Stimulated activated naive CD8-positive, alpha-beta T cell treated with anti-CD3 and anti-CD28 coated beads, Interleukin-15, amount 100 ng/mL, for 72 hours (primary cell): ENCODE data around the gene BCLAF3.

ENCODE experiments used
- ATAC-seq: fragments of 150-1000 bp; cut with Tn5 transposase; 2 replicates; pipeline ENCODE4 v1.10.0; 2021; ENCODE audit warnings: mild to moderate bottlenecking, moderate library complexity
- DNase-seq, 2 donors: peaks; one replicate each; pipeline ENCODE4 v3.0.0; 2021 to 2022
- H3K27ac Mint-ChIP-seq, 2 donors: one replicate each; pipeline ENCODE4 v1.8.0; 2022; ENCODE audit warnings: mild to moderate bottlenecking in 2 of 2, mixed read lengths in 2 of 2, moderate library complexity in 2 of 2
- H3K27me3 Mint-ChIP-seq: one replicate; pipeline ENCODE4 v1.8.0; 2022; ENCODE audit warnings: mixed read lengths
- H3K4me1 Mint-ChIP-seq: one replicate; pipeline ENCODE4 v1.8.0; 2022; ENCODE audit warnings: mild to moderate bottlenecking, mixed read lengths
- H3K4me3 Mint-ChIP-seq, 2 donors: one replicate each; pipeline ENCODE4 v1.8.0; 2022; ENCODE audit warnings: mild to moderate bottlenecking in 2 of 2, mixed read lengths in 2 of 2, moderate library complexity in 1 of 2
- H3K9me3 Mint-ChIP-seq, 2 donors: one replicate each; pipeline ENCODE4 v1.8.0; 2022; ENCODE audit warnings: mixed read lengths in 2 of 2

BCLAF3 gene

GRCh38 chrX:19954335-19955096 lies 36.3 kb downstream of the BCLAF3 start:
- no peaks in the 10 kb centered on the region for H3K4me1 Mint-ChIP-seq
- H3K27me3 Mint-ChIP-seq: no peaks in the 10 kb centered on the region
- DNase-seq (no peak), ATAC-seq (no peak)
- no peaks in the 10 kb centered on the region for H3K9me3 Mint-ChIP-seq
- H3K27ac Mint-ChIP-seq: no peak overlapping the region
- H3K4me3 Mint-ChIP-seq: no peak overlapping the region

- Mint-ChIP-seq H3K4me3 (no peak overlapping the region), H3K27me3 (no peaks in the 10 kb centered on the region), H3K9me3 (no peaks in the 10 kb centered on the region), H3K4me1 (peaks cover 8% of the 10 kb centered on the region), H3K27ac (no peak overlapping the region)
- no peak for DNase-seq
- ATAC-seq: peak; percentile 33
These were observed 37.7 kb downstream of the BCLAF3 start for GRCh38 chrX:19953145-19953544.

GRCh38 chrX:19949340-19949739 lies 41.5 kb downstream of the BCLAF3 start:
- DNase-seq: no peak
- H3K9me3 Mint-ChIP-seq: no peaks in the 10 kb centered on the region
- ATAC-seq: peak; percentile 42
- peaks cover 21% of the 10 kb centered on the region for H3K4me1 Mint-ChIP-seq
- no peak overlapping the region for H3K27ac Mint-ChIP-seq
- no peak overlapping the region for H3K4me3 Mint-ChIP-seq
- H3K27me3 Mint-ChIP-seq: no peaks in the 10 kb centered on the region

- DNase-seq (no peak), ATAC-seq (peak; percentile 77)
- peak overlapping the region; percentile 34 to 88 for H3K27ac Mint-ChIP-seq
- H3K9me3 Mint-ChIP-seq: no peaks in the 10 kb centered on the region
- H3K4me1 Mint-ChIP-seq: peaks cover 21% of the 10 kb centered on the region
- no peaks in the 10 kb centered on the region for H3K27me3 Mint-ChIP-seq
- no peak overlapping the region for H3K4me3 Mint-ChIP-seq
These were observed 43.2 kb downstream of the BCLAF3 start for GRCh38 chrX:19947612-19948011.
